D721Med (cell line): Measurements from ENCODE around the gene GDF11.

ENCODE experiments used
- DNase-seq: peaks from one replicate; pipeline ENCODE4 v3.0.0; 2011; ENCODE audit warnings: low spot score; ENCODE audit not compliant: insufficient read length
- FAIRE-seq: peaks from 2 replicates; lab custom pipeline; 2011; peaks lifted over from hg19 to GRCh38; lab: Jason Lieb, UNC
- TF ChIP-seq, protein P1 (sequence below): IDR thresholded peaks from 2 replicates; pipeline ENCODE4 v1.5.1; 2012; ENCODE audit warnings: mild to moderate bottlenecking, control low read depth; ENCODE audit not compliant: insufficient read depth; ENCODE audit errors: missing control alignments

The GDF11 gene

DNA sequence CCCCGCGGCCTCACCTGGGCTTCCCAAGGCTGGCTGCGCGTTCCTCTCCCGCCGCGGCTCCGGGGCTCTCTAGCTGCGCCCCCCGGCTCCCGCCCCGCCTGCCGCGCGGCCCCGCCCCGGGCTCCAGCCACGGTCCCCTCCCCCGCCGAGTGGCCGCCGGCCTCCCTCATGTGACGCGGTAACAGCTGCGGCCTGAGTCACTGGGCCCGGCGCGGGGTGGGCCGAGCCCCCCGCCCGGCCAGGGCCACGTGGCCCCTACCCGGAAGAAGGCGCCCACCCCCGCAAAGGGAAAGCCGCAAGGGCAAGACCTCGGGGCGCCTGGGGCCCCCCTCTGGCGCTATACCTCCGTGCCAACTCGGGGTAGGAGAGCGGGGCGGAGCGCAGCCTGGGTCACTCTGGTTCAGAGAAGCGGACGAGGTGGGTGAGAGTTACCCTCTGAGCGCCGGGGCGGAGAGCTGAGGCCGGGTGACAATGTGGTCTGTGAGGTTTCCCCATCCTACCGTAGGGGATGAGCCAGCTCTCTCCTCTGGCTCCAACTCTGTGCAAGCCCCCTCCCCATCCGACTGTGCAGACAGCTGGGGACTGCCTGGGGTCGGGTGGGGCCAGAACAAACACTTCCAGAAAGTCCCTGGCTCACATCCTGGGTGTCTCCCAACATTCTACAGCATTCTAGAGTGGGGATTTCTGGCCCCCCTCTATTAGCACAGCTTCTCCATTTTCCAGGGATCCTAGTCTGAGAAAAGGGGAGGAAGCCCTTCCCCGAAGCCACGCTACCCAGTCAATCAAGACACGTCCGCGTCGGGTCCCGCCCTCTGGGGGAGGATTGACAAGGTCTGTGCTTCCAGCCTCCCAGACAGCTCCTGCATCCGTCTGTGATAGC, 13.7 kb upstream of the GDF11 start, which contains the start of gene CD63:
TSS of gene CD63 (minus strand) at position 71 of the 880 bp plus-strand sequence. CDS start 668 bp downstream, outside the sequence.
- DNase-seq: peak; percentile 93
- no peak for FAIRE-seq
- TF ChIP-seq, protein P1, sequence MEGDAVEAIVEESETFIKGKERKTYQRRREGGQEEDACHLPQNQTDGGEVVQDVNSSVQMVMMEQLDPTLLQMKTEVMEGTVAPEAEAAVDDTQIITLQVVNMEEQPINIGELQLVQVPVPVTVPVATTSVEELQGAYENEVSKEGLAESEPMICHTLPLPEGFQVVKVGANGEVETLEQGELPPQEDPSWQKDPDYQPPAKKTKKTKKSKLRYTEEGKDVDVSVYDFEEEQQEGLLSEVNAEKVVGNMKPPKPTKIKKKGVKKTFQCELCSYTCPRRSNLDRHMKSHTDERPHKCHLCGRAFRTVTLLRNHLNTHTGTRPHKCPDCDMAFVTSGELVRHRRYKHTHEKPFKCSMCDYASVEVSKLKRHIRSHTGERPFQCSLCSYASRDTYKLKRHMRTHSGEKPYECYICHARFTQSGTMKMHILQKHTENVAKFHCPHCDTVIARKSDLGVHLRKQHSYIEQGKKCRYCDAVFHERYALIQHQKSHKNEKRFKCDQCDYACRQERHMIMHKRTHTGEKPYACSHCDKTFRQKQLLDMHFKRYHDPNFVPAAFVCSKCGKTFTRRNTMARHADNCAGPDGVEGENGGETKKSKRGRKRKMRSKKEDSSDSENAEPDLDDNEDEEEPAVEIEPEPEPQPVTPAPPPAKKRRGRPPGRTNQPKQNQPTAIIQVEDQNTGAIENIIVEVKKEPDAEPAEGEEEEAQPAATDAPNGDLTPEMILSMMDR: no peak

DNA sequence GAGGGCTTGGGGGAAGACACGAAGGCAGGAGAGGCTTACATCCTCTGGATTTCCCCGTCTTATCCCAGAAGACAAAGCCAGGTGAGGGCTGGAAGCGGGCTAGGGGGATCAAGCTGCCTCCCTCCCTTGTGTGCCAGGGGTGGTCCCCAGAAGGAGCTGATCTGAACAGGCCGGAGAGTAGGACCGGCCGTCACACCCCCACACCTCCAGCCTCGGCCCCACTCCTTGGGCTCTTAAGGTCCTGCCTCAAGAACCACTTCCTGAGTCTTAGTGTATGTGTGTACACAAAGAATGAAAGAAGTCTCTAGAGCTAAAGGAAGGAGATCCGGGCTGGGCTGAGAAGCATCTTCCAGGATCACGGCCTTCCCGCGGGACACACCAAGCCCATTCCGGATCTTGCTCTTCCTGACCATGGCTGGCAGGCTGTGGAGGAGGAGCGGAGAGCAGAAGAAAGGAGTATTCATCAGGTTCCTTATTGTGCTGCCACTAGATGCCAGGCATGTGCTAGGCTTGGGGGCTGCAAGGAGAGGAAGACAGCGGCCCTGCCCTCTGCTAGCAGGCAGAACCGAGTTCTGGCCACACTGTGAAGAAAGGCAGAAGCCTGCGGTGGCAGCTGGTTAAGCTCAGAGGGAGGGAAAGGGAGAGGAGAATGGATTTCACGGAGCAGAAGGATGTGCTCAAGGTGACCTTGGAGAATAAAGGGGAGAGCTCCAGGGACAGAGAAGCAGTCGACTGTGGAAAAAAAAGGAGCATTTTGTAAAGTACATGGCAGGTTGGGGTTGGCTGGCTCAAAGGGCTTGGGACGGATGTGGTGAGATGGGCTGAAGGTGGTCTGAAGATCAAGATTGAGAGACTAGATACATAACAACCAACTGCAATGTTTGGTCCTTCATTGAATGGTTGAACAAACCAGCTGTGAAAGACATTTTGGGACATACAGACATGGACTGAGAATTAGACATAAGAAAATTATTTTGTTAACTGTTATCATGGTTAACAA, 12.8 kb upstream of the GDF11 start:
- FAIRE-seq: no peak
- TF ChIP-seq, protein P1: no peak
- DNase-seq: no peak

DNA sequence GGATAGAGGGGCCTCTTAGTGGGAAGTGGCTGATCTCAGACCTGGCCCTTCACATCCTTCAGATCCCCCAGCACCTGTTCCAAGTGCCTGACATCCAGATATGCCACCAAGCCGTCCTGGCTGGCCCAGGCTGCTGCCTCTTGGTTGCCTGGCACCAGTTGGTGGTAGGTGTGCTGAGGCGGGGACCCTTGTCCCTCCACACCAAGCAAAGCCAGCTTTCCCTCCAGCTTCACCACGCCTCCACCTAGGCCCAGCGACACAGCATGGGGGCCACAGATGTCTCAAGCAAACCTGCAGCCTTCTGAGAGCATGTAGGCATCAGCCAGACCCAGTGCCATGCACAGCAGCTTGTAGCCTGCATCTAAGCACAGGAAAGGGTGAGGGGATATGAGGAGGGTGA, 10.6 kb upstream of the GDF11 start:
- FAIRE-seq (no peak), DNase-seq (no peak)
- TF ChIP-seq, protein P1: no peak

DNA sequence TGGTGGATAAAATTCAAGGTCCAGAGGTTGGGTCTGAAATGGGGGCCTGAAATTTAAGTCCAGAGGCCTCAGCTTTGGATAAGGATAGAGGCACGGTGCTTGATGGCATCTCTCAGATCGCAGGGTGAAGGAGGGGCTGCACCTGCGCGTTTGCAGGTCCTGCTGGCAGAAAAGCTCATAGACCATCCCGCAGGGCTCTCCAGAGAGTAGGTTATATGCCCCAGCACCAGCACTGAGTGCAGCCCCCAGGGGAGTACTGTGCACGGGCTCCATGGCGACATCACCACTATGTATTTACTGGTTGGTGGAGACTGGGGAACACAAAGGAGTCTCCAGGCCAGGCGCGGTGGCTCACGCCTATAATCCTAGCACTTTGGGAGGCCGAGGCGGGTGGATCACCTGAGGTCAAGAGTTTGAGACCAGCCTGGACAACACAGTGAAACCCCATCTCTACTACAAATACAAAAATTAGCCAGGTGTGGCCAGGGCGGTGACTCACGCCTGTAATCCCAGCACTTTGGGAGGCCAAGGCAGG, 9.8 kb upstream of the GDF11 start:
- FAIRE-seq (no peak), DNase-seq (no peak)
- TF ChIP-seq, protein P1: no peak

DNA sequence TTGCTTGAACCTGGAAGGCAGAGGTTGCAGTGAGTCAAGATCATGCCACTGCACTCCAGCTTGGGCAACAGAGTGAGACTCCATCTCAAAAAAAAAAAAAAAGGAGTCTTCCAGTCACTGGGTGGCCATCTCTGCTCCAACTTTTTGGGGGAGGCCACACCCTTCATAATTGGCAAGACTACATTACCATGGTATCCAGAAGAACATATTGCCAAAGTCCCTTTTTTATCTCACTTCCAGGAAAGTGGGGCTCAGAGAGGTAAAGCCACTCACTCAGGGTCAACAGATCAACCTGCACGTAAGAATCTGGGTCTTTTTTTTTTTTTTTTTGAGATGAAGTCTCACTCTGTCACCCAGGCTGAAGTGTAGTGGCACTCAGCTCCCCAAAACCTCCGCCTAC, 9.1 kb upstream of the GDF11 start:
- TF ChIP-seq, protein P1: no peak
- no peak for FAIRE-seq
- DNase-seq: no peak

DNA sequence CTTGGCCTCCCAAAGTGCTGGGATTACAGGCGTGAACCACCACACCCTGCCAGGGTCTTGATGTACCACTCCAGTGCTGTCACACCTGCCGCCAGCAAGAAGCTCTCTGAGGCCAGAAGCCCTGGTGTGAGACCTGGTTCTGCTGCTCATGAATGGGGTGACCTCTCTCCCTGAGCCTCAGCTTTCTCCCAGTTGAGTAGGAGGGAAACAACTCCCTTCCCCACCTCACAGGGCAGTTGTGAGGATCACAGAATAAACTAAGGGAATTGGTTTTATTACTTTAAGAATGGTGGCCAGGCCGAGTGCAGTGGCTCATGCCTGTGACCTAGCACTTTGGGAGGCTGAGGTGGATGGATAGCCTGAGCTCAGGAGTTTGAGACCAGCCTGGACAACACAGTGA, 8.3 kb upstream of the GDF11 start:
- TF ChIP-seq, protein P1: no peak
- DNase-seq: no peak
- FAIRE-seq: no peak
